ENCODE results near the gene UBAC2.

DNA sequence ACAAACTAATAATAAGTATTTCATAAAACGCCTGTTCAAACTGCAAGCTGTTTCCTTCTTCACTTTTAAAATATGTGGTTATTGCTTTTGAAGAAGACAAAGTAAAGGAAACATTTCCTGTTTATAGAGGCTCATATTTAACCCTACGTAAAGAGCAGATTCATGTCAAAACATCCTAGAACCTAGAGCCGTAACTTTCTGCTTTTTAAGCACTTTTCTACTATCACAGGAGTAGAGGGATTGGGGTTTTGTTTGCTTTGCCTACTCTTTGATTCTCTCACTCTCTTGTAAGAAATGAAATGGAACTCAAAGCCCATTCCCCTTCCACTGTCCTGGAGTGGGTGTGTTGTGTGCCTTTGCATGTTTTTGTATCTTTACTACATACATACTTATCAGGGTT, 160.5 kb downstream of the UBAC2 start:
- no peak for TF ChIP-seq POLR2A (IDR thresholded peaks at IDR 0.05)
- TF ChIP-seq CTCF (IDR thresholded peaks at IDR 0.05) = no peak
- no peak for TF ChIP-seq EP300 (IDR thresholded peaks at IDR 0.05)
